ENCODE measurements around the gene RAD51B.

DNA sequence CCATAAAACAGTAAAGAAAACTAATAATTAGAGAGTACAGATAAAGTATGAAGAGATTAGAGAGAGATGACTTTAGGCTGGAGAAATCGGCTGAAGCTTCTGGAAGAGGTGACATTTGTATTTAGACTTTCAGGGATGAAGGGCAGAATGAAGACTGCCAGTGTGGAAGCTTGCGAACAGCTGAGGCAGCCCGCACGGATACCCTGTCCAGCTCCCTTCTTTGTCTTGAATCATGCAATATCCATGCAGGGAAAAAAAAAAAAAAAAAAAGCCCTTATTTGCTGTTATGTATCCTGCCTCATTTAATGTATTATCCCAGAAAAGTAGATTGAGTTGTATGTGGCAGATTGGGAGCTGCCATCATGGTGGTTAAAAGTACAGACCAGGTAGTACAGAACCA, 641.5 kb downstream of the RAD51B start:
- TF ChIP-seq POLR2A (IDR thresholded peaks at IDR 0.05; ENCODE audit: low read depth, low read length), result no peak
- no peak for TF ChIP-seq POLR2AphosphoS5 (IDR thresholded peaks at IDR 0.05; ENCODE audit: low read depth, low read length)

Data from GM12892 (cell line).